Stimulated activated CD8-positive, alpha-beta memory T cell treated with anti-CD3 and anti-CD28 coated beads, Interleukin-7, amount 100 ng/mL, for 24 hours (primary cell): ENCODE measurements around the gene CSNK2A1.
A peak's percentile ranks its signal among the peaks of the same experiment; 100 is the strongest.

Experiments
- DNase-seq: peaks from one replicate; pipeline ENCODE4 v3.0.0-alpha.2; 2020; ENCODE audit warnings: low read depth

CSNK2A1 gene

DNA sequence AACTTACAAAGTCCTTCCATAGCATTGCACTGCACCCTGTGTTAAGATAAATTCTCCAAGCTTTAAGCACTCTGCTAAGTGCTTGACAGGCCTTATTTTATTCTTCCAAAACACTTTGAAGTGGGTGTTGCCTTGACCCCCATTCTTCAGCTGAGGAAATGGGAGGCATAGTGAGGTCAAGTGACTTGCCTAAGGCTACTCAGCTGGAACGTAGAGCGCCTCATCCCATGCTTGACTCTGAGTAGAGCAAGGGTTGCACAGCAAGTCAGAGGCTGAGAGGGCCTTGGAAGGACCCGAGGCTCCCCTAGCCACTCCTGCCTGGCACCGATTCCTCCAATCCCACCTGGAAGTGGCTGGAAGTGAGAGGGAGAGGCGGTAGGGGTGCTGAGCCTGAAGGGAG is 19.6 kb upstream of the CSNK2A1 start:
- no peak for DNase-seq

DNA sequence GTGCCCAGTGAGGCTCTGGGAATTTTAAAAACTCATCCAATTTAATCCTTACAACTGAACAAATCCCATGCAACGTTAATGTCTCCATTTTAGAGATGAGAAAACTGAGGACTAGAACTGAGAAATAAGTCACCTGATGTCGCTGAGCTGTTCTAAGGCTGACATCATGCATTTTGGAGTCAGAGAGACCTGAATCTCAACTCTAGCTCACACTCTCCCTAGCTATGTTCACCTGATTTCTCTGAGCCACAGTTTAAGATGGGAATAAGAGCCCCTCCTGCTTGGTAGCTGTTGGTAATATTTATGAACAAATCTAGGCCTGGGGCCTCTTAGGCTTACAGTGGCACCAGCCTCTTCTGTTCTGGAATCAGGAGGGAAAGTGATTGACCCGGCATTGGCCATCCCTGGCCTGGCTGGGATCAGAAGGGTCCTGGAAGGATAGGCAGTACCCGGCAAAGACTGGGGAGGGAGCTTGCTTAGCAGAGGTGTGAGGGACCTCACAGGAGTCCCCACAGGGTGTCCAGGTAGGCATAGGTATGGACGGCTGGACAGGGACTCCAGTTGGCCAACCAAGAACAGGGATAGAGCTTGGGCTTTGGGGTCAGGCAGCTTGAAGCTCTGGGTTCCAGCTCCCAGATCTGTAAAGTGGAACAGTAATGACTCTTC is 18.8 kb upstream of the CSNK2A1 start:
- DNase-seq: no peak

- DNase-seq: peak; percentile 4
These were observed 18.0 kb upstream of the CSNK2A1 start for GRCh38 chr20:561437-562231.

DNA sequence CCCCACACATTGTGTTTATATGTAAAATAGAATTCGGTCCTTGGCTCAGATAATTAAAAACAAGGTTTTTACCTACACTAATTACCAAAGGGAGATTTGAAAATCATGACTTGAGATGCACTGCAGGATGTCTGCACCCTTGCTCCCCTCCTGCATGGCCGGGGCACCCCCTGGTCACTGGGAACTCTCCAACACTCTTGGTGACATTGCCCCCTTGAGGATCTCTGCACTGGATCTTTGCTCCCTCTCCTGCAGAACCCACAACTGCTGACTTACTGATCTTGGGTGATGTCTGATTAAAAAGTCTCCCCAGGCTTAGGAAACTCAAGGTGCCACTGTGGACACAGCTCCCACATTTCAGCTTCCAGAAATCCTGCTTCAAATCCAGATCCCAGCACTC is 17.1 kb upstream of the CSNK2A1 start:
- no peak for DNase-seq

DNA sequence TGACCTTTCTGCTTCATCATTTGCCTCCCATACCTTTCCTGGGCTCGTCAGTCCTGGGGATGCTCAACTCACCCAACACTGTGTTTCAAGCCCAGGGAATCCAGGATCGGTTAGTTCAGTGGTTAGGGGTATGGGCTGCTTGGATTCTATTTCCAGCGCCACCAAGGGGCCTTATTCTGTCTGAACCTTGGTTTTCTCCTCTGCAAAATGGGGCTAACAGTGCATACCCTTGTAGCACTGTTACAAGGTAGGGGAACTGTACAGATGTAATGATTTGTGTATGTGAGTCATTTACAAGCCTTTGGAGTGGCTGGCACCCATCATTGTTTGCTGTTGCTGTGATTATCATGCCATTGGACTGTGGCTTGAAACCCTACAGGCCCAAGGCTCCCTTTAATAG is 14.5 kb upstream of the CSNK2A1 start:
- no peak for DNase-seq

- DNase-seq: no peak
These were observed 13.4 kb upstream of the CSNK2A1 start for GRCh38 chr20:556984-557383.

DNA sequence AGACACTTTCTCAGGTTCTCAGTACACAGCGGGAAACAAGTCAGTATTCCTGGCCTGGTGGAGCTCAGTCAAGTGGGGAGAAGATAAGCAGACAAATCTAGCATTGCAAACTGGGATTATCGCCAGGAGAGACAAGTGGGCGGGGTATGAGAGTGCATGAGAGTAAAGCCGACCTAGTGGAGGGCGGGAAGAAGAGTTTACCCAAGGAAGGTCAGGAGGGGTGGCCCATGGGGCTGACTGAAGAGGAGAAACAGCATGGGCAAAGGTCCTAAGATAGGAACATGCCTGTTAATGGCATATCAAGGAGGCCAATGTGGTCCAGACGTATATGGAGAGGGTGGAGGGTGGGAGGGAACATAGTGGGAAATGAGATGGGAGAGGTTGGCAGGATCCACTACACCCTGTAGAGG is 12.4 kb upstream of the CSNK2A1 start:
- DNase-seq: no peak

GRCh38 chr20:550611-551010 is 7.0 kb upstream of the CSNK2A1 start:
- no peak for DNase-seq

GRCh38 chr20:549722-550496 is 6.3 kb upstream of the CSNK2A1 start:
- no peak for DNase-seq

GRCh38 chr20:548906-549305 is 5.3 kb upstream of the CSNK2A1 start:
- no peak for DNase-seq

- no peak for DNase-seq
These were observed 3.8 kb upstream of the CSNK2A1 start for GRCh38 chr20:547394-547793.

DNA sequence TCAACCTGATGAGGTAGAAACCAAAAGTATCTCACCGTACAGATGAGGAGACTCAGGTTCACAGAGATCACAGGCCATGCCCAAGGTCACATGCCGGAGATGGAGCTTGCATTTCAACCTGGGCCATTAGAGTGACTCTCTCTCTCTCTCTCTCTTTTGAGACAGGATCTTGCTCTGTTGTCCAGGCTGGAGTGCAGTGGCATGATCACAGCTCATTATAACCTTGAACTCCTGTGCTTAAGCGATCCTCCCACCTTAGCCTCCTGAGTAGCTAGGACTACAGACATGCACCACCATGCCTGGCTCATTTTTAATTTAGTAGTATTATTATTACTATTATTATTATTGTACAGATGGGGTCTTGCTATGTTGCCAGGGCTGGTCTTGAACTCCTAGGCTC is 2.8 kb upstream of the CSNK2A1 start:
- DNase-seq: no peak

- DNase-seq: no peak
These were observed 649 bp upstream of the CSNK2A1 start for GRCh38 chr20:544153-544725.

DNA sequence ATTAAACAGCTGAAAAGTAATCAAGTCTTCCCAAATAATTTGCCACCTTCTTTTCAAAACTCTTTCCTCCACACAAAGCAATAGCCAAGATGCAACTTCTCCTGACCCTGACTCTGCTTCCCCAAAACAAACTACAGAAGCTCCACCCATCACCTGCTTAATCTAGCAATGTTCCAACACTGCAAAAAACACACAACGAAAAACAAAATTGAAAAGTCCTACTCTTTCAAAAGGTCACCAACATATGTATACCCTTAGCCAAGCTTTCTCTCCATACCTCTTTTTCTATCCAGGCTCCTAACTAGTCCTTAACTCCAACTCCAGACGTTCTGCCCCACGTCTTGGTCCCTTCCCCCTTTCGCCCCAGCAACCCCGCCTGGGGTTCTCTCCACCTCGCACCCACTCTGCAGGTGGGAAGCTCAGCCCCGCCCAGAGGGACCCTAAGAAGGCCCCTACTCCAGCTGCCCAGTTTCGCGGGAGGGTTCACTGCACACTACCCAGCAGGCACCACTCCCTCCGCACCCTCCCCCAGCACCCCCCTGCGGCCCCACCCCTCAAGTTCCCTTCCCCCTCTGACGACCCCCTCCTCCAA is 717 bp downstream of the CSNK2A1 start:
- DNase-seq: no peak

DNA sequence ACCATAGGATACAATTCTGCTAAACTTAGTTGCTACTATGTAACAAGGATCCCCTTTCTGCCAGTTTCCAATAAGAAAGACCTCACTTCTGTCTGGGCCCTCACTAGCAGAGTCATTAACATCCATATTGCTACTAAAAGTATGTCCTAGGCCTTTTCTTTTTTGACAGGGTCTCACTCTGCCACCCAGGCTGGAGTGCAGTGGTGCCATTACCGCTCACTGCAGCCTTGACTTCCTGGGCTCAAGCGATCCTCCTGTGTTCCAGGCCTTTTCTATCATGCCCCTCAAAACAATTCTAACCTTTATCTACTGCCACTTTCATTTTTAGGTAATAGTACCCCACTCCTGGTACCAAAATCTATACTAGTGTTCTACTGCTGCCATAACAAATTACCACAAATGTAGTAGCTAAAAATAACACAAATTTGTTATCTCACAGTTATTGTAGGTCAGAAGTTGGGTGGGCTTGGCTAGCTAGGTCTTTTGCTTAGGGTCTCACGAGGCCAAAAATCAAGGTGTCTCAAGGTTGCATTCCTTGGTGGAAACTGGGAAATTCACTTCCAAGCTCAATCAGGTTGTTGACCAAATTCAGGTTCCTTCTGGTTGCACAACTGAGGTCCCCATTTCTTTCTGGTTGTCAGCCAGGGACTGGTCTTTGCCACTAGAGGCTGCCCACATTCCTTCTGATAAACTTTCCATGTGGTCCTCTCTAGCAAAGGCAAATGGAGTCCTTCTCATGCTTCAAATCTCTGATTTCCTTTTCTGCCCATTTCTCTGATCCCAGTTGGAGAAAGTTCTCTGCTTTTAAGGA is 3.0 kb downstream of the CSNK2A1 start:
- DNase-seq: no peak

DNA sequence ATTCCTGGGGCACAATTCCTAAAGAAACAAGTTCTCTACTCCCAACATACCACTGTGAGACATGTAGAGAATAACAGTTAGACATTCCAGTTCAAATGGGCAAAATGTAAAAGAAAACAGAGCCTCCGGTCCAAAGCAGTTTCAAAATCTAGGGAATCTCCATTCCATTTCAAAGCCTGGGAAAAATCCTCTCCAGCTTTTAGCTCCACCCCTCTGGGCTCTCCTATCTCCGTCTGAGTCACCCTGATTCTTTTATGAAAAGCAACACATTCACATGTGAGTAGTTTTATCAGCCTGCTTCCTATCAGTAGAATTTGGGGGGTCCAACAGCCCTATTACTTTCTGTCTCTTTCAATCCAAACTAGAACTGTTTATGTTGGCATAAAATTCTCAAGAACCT is 3.7 kb downstream of the CSNK2A1 start:
- no peak for DNase-seq

GRCh38 chr20:539191-539590 is 4.4 kb downstream of the CSNK2A1 start:
- no peak for DNase-seq

DNA sequence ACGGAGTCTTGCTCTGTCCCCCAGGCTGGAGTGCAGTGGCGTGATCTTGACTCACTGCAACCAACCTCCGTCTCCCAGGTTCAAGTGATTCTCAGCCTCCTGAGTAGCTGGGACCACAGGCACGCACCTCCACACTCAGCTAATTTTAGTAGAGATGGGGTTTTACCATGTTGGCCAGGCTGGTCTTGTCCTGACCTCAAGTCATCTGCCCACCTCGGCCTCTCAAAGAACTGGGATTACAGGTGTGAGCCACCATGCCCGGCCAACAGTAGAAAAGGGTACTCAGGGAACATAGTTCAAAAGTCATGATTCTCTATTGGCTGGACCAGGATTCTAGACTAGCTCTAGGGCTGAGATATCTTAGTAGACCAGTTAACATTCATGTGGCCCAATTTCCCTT is 5.6 kb downstream of the CSNK2A1 start:
- no peak for DNase-seq

DNA sequence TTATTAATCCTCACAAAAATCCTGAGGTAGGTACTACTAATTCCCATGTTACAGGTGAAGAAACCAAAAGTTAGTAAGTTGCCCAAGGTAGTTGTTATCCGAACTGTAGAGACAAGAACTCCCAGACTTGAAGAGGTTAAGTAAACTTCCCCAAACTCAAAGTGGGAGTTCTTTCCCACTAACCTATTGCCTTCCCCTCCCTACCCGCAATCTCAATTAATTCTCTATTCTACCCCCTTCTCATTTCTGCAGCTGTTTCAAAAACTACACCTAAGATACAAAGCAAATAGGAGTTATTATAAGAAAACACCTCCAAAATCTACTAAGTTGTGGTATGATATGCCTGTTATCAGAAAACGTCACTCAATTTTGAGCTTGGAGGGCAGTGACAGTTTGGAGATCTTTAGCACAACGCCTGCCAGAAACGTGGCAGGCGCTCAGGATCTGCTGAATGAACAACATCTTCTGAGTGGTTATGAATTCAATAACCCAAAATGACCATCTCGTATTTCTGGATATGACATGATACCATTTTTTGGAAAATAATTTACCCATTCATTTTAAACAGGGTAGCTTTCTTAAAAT is 7.1 kb downstream of the CSNK2A1 start:
- DNase-seq: no peak

DNA sequence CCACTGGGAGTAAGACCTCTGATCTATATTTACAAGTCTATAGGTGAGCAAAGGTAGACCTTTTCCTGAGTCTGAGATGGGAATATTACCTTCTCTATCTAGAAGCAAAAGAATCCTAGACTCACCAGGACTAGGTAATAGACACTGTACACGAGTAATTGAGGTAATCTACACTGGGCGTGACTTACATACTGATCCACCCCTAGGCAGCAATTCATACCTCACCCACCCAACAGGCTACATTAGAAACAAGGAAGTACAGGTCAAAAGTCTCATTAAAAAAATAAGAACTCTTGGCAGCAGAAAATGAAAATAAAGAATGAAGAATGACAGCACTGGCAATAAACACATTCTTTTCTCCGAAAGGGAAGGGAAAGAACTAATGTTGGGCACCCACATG is 7.6 kb downstream of the CSNK2A1 start:
- no peak for DNase-seq

- no peak for DNase-seq
These were observed 10.1 kb downstream of the CSNK2A1 start for GRCh38 chr20:533526-533925.
